ENCODE results near the gene DPP9.

DPP9 gene

GRCh38 chr19:4707956-4708650, 15.5 kb downstream of the DPP9 start:
- no peak for ATAC-seq

GRCh38 chr19:4707322-4707721, 16.3 kb downstream of the DPP9 start:
- ATAC-seq: no peak

DNA sequence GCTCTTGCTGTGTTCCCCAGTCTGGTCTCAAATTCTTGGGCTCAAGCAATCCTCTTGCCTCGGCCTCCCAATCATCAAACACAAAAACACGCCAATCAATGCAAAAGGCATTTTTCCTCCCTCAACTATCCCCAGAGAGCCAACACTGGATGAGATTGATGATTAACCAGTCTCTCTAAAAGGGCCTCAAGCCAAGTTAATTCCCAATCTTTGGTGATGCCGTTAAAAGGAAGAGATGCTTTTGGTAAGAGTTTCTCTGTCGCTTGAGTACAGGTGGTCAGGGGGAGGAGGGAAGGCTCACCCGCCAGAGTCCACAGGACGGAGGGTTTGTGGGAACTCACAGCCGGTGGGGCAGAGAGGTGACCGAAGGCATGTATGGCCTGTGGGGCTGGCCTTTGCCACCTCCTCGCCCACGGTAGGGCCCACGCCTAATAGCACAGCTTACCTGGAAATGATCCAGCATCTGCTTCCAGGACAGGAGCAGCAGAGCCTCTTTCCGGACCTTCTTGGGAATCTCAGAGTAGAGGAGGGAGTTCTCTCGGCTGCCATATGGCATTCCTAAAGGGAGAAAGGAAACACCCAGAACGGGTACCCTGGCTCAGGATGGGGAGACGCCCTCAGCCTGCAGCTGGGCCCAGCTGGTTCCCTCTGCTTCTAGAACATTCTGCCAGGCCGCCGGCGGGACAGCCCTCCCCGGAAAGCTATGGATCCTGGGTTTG, 18.1 kb downstream of the DPP9 start:
- no peak for ATAC-seq

DNA sequence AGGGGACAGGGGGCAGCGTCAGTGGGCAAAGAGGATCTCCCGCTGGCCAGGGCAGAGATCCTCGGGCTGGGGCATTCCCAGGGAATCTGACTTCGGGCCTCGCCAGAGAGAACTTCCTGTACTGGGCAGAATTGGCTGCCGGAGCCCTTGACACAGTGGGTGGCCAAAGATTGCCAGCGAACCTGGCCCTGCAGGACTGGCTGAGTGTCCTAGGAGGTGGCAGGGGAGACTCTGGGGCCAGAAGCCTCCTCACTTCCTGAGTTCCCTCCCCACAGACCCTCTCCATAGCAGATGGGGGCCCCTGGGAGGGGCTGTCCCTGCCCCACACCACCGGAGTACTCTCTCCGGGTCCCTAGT, 19.3 kb downstream of the DPP9 start:
- no peak for ATAC-seq

- ATAC-seq: no peak
Observed at GRCh38 chr19:4703671-4704316, 19.8 kb downstream of the DPP9 start.

DNA sequence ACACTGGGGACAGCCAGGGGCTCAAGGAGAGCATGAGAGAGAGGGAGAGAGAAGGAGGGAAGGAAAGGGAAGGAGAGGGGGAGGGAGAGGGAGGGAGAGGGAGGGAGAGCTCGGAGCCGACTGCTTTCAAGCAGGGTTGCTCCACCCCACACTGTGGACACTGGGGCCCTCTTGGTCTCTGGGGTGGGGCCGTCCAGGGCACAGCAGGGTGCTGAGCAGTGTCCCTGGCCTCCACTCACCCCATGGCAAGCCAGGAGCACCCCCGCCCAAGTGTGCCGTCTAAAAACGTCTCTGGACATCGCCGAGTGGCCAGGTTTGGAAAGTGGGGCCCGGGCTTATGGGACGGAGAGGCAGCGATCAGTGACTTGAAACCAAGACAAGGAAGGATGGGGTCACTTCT, 20.9 kb downstream of the DPP9 start:
- ATAC-seq: no peak

DNA sequence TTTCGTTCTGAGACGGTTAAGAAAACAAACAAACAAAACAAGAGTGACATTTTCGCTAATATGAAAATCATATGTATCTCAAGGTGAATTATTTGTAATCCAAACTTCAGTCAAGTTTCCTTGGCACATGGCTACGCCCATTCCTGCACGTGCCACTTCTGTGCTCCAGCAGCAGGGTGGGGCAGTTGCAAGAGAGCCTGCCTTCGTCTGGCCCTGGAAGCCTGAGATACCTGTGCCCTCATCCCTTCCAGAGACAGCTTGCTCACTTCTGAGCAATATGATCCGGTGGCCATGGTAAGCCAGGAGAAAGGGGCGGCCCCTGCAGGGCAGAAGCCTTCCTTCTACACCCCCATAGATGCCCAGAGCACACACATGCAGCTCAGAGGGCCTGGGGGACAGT, 22.1 kb downstream of the DPP9 start:
- ATAC-seq: no peak

- no peak for ATAC-seq
Observed at GRCh38 chr19:4700693-4700970, 23.0 kb downstream of the DPP9 start.

DNA sequence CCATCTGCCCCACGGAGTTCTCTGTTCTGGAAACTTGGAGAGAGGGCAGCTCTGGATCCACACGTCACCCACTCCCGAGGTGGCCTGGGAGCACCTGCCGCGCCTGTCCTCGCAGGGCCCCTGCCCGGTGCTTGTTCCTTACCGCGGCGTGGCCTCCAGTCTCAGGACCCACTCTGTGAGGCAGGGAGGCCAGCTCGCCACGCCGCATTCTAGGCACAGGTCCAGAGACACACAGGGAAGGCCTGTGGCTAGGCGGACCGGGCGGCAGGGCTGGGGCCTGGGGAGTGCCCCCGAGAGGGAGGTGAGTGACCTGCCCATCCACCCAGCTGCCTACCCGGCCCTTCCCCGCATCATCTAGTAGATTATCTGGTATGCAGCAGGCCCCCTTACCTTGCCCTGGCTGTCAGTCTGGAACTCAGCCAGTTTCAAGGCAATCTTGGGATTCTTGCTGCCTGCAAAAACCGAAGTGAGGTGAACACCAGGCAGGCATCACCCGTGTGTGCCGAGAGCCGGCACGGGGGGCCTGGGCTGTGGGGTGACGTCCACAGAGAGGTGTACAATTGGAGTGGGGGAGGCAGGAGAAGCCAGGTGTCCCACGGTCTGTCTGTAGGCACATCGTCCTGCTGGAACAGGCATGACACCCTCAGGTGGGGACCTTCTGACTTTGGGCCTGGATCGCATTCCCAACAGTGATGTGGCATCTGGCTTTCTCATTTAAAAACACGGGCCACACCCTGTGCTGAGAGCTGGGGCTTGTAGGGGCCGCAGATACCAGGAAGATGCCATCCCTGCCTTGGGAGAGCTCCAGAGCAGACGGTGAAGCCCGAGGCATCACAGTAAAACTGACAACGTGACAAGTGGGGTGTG, 23.6 kb downstream of the DPP9 start:
- no peak for ATAC-seq

DNA sequence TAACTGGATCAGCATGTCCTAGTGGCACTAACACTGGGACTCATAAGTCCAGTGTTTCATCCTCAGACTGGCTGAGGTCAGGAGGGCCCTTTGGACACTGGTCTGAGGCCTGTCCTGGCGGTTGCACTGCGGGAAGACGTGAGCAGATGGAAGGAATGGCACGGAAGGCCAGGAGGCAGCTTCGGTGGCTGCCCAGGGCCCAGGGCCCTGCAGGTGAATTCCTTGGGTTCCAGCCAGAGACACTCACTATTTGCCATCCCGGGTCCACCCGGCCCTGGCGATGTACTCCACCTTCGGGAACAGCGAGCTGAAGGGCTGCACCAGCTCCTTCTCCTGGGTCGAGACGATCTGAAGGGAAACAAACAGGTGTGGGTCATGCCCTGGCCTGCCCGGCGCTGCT, 26.3 kb downstream of the DPP9 start:
- no peak for ATAC-seq

DNA sequence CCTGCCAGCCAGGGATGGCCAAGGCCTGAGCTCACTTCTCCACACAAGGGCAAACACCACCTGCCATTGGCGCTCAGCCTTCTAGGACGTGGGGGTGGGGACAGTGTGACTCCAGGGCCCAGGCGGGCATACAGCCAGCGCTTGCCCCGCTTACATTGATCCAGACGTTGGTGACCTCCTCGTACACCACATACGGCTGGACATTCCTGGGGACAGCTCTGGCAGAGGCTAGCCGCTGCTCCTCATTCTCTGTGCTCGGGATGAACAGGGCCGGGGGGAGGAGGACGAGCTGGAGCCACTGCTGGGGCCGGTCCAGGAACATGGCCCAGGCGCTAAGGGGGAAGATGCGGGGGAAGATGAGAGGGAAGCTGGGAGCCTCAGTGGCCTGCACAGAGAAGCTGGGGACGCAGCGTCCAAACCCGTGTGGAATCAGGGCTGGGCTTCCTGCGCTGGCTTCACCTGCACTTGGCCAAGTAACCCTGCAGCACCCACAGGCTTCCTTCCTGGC, 28.4 kb downstream of the DPP9 start:
- ATAC-seq: no peak

DNA sequence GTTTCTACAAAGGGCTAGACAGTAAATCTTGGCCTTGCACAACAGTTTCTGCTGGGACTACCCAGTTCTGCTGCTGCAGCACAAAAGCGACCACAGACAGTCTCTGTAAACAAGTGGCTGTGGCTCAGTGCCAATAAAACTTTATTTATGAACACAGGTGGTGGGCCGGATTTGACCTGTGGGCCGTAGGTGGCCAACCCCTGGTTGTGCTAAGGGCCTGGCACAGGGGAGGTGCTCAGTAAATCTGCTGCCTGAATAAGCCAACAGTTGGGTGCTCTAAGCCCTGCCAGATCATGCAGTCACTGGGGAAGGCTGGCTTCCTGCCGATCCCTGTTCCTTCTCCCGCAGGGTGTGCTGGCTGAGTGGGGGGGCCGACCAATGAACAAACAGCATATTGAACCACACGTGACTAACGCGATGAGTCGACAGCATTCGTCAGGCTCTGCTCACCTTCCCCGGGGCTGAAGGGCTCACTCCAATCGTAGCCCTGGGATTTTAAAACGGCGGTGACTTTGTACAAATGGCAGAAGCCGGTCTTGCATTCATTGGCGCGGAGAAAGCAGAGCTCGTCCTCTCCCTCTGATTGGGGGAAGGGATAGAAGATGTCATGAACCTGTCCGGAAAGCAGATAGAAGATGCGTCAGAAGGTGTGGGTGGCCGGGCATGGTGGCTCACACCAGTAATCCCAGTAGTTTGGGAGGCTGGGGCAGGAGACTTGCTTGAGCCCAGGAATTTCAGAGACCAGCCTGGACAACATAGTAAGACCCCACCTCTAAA, 29.2 kb downstream of the DPP9 start:
- ATAC-seq: no peak

DNA sequence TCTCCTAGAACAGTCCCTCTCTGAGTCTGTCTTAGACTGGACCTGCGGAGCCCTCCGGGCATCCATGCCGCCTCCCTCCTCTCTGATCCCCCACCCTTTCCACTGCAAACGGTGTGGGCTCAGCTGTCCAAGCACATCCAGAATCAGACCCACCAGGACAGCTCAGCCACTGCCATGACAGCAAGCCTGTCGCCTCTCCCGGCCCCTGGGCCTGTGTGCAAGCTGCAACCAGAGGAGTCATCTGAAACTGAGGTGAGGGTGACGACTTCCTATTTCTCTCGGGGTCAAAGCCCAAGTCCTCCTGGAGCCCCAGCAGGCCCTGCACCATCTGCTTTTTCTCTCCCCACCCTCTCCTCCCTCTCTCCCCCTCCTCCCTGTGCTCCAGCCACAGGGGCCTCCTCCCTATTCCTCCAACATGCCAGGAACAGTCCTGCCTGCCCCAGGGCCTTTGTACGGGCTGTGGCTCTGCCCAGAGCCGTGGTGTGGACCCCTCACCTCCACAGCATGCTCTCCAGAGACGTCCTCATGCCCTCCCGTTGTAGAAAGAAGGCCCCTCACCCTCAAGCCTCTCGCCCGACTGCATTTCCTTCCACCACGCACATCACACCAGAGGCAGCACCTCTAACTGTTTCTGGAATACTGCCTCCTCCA, 30.0 kb downstream of the DPP9 start:
- ATAC-seq: no peak

- no peak for ATAC-seq
Observed at GRCh38 chr19:4693078-4693350, 30.6 kb downstream of the DPP9 start.

DNA sequence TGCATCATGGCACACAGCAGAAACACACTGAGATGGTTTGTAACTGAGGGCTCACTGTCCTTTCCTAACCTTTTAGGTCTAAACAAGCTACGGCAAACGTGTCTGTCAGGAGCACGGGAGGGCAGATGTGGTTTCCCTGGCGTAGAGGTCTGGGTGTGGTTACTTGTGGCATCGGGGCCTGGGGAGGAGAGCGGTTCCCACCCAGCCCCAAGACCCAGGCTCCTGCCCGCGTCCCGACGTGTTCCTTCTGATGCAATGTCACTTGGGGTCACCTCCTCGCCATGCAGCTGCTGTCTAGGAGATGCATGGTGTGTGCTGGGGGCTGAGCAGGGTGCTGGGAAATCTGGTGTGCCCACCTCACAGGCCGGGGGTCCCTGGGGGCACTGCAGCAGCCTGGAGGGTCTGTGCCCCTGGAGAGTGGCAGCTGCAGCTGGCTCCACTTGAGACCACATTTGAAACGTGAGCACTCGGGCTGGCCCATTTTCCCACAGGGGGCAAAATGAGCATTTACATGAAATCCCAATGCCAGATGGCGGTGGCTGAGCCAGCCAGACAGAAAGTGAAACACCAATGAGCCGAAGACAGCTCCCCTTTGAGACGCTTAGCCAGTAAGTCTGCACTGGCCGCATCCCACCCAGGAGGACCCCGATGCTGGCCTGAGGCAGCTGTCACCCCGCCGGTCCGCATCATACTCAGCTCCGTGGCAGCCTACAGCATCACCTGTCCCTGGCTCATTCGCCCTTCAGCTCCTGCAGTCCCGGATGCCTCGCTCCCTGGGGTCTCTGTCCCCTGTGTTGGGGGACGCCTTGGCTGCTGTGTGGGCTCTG, 31.2 kb downstream of the DPP9 start:
- ATAC-seq: no peak

DNA sequence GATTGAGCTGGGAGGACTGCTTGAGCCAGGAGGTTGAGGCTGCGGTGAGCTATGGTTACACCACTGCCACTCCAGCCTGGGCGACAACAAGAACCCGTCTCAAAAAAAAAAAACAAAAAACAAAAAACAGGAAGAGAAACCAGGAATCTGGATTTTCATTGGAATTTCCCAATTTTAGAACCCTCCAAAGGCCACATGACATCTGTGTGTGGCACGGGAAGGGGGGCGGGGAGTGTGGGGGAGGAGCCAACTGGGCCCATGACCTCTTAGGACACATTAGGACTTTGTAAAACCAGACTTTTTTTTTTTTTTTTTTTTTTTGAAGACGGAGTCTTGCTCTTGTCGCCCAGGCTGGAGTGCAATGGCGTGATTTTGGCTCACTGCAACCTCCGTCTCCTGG, 32.3 kb downstream of the DPP9 start:
- ATAC-seq: no peak

DNA sequence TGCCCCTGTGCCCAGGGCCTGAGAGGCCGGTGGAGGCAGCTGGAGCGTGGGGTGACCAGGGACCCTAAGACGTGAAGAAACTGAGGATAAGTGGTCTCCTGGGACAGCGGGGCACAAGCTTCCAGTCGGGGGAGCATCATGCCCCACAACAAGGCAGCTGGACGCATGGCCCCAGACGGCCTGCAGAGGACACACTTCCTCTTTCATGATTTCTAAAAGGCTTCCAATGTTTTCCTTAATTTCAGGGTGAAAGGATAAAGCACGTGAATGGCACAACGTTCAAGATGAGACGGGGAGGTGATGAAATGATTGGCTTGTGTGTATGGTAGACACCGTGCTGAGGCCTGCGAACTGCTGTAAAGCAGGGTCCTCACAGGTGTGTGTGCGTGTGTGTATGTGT, 33.3 kb downstream of the DPP9 start:
- no peak for ATAC-seq

GRCh38 chr19:4689403-4689802, 34.2 kb downstream of the DPP9 start:
- ATAC-seq: no peak

- ATAC-seq: no peak
Observed at GRCh38 chr19:4688587-4688986, 35.1 kb downstream of the DPP9 start.

- no peak for ATAC-seq
Observed at GRCh38 chr19:4687396-4687795, 36.2 kb downstream of the DPP9 start.

DNA sequence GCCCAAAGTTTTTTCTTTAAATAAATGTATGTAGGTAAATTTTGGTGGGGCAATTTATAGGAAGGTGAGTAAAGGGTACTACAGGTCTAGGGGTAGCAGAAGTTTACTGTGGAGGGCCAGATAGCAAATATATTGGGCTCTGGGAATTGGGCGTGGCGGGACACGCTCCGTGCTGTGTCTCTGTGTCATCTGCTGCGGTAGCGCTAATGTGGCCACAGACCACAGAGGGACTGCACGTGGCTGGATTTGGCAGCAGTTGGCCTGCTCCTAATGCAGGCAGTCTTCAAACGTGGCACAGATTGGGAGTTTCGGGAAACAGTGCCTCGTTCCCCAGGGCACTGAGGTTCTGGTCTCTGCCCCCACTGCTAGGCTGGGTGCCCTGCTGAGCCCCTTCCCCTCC, 36.9 kb downstream of the DPP9 start:
- no peak for ATAC-seq
